Measurements from ENCODE around the gene AXIN1. TPM values are rescaled to one million over a fixed set of nuclear protein-coding genes. Genes with fewer than 3 reads are reported as not detected.
A peak's percentile ranks its signal among the peaks of the same experiment; 100 is the strongest.

The AXIN1 gene
- total and polyA plus RNA-seq, 9 donors: 11.5 to 19.2 (median 14.4) TPM

DNA sequence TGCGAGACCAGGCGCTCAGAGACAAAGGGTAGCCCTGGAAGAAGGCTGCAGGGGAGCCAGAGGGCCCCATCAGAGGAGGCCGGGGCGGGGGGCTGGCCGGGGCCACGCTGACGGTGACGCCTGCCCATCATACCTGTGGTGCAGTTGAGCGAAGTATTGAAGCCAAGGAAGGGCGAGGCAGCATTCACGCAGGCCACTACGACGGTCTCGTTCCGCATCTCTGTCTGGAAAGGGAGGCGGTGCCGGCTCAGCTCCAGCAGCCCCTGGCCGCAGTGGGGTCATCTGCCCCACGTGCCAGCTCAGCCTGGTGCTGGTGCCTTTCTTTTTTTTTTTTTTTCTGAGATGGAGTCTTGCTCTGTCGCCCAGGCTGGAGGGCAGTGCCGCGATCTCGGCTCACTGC, 22.7 kb upstream of the AXIN1 start:
- 91% methylated on average over 19 of the region's 23 CpGs for WGBS (ENCODE audit: insufficient coverage)
- peaks cover 17% of the 10 kb centered on the region for H3K4me1 ChIP-seq (ENCODE audit: control insufficient read depth, insufficient read depth, low read length)
- no peaks in the 10 kb centered on the region for H3K9me3 ChIP-seq (replicated peaks; ENCODE audit: control insufficient read depth, low read depth, low read length)
- no peak overlapping the region for H3K4me3 ChIP-seq (ENCODE audit: low read length)
- H3K36me3 ChIP-seq (ENCODE audit: control insufficient read depth, insufficient read depth, low read length): peaks cover 47% of the 10 kb centered on the region
- DNase-seq: no peak
- no peak overlapping the region for H3K27ac ChIP-seq (ENCODE audit: low read length)
- no peaks in the 10 kb centered on the region for H3K27me3 ChIP-seq (ENCODE audit: control insufficient read depth, insufficient read depth, low read length)

DNA sequence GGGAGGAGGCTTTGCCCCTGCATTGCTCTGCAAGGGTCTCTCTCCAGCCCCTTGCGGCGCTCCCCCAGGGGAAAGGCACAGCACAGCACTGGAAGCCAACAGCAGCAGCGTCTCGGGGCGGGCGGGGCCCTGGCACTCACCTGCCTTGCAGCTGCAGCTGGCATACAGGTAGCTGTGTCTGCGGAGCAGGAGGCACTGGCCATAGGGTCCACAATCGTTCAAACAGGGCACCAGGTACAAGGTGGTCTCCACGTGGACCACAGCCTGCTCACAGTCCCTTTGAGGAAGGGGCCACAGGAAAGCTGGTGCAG, 22.0 kb upstream of the AXIN1 start:
- Histone ChIP-seq H3K4me1 (ENCODE audit: control insufficient read depth, insufficient read depth, low read length) (peaks cover 21% of the 10 kb centered on the region), H3K27ac (ENCODE audit: low read length) (no peak overlapping the region), H3K36me3 (ENCODE audit: control insufficient read depth, insufficient read depth, low read length) (peaks cover 47% of the 10 kb centered on the region), H3K9me3 (replicated peaks; ENCODE audit: control insufficient read depth, low read depth, low read length) (no peaks in the 10 kb centered on the region), H3K4me3 (ENCODE audit: low read length) (no peak overlapping the region), H3K27me3 (ENCODE audit: control insufficient read depth, insufficient read depth, low read length) (no peaks in the 10 kb centered on the region)
- 91% methylated on average over 5 of the region's 9 CpGs for WGBS (ENCODE audit: insufficient coverage)
- DNase-seq: no peak

DNA sequence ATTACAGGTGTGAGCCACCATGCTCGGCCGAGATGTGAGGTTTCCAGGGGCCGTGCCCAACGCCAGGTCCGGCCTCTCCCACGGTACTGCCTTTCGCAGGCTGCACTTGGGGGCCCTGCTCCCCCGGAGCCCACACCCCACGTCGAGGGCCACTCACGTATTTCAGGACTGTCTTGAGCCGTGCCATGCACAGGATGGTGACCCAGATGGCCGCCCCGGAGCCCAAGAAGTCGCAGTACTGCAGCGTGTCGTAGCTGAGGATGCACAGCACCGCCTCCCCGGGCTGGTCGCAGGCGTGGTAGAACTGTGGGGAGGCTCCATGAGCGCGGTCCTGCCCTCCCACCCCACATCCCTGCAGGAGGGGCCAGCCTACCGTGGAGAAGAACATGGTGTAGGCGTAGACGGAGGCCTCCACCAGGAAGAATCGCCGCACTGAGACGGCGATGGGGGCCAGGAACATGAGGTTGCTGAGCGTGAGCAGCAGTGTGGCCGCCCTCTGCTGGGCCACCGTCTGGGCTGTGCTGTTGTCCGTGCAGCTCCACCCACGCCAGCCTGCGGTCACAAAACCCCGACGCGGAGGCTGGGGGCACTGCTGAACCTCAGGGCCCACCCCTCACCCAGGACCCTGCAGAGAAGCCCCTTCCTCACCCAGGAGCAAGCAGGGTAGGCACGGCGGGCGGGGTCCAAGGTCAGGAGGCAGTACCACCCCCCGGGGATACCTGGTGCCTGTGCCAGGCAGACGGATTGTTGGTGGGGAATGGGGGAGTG, 21.5 kb upstream of the AXIN1 start:
- Histone ChIP-seq H3K4me3 (ENCODE audit: low read length) (no peak overlapping the region), H3K4me1 (ENCODE audit: control insufficient read depth, insufficient read depth, low read length) (peaks cover 26% of the 10 kb centered on the region), H3K9me3 (replicated peaks; ENCODE audit: control insufficient read depth, low read depth, low read length) (no peaks in the 10 kb centered on the region), H3K27me3 (ENCODE audit: control insufficient read depth, insufficient read depth, low read length) (no peaks in the 10 kb centered on the region), H3K36me3 (ENCODE audit: control insufficient read depth, insufficient read depth, low read length) (peaks cover 51% of the 10 kb centered on the region), H3K27ac (ENCODE audit: low read length) (no peak overlapping the region)
- DNase-seq: no peak
- WGBS (ENCODE audit: insufficient coverage): 88% methylated on average over 22 of the region's 44 CpGs

DNA sequence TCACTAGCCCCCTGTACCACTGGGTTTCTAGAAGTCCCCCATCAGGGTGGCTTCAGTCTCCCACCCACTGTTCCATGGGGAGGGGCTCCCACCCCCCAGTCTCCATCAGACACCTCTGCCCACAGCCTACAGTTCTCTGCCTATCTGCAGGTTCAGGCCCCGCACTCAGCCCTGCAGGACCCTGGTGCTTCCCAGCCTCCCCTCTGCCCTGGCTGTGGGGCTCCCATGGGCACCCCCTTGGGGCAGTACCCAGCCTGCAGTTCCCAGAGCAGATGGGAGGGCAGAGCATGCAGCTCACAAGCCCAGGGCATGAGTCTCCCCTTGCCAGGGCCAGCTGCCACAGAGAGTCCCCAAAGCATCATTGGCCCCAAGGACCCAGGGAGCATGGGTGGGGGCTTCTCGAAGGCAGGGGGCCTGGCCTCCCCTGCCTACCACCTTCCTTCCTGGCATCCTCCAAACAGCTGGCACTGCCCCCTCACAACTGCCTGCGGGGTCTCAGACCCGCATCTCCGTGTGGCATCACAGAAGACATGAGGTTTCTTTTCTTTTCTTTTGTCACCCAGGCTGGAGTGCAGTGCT, 20.6 kb upstream of the AXIN1 start:
- Histone ChIP-seq H3K36me3 (ENCODE audit: control insufficient read depth, insufficient read depth, low read length) (peaks cover 60% of the 10 kb centered on the region), H3K27me3 (ENCODE audit: control insufficient read depth, insufficient read depth, low read length) (no peaks in the 10 kb centered on the region), H3K4me1 (ENCODE audit: control insufficient read depth, insufficient read depth, low read length) (peaks cover 26% of the 10 kb centered on the region), H3K27ac (ENCODE audit: low read length) (no peak overlapping the region), H3K4me3 (ENCODE audit: low read length) (no peak overlapping the region), H3K9me3 (replicated peaks; ENCODE audit: control insufficient read depth, low read depth, low read length) (no peaks in the 10 kb centered on the region)
- DNase-seq: no peak
- WGBS (ENCODE audit: insufficient coverage): 91% methylated on average over 5 of the region's 5 CpGs

DNA sequence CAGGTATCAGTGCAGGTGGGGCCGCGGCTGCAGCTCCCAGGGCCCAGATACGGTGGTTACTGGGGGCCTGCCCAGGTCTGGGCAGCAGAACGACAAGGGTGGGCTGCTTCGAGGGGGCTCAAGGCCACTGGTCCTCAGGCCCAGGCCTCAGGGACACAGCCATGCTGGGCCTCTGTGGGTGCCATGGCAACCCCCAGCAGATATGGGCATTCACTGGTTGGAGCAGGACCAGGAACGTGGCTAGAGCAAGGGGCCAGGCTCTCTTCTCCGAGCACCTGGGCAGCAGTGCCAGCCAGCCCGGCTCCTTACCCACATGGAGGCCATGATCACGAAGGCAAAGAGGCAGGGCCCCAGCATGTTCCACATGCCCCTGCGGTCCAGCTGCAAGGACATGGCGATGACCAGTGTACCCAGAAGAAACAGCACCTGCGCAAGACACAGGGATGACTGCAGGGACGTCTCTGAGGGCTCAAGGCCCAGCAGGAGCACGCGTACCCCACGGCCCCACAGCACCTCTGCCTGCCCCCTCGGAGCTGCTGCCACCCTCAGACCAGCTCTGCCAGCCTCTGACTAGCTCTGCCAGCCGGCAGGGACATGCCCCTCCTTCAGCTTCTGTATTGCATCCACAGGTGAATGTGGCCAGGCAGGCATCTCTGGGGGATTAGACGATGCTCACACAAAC, 19.9 kb upstream of the AXIN1 start:
- Histone ChIP-seq H3K9me3 (replicated peaks; ENCODE audit: control insufficient read depth, low read depth, low read length) (no peaks in the 10 kb centered on the region), H3K4me3 (ENCODE audit: low read length) (no peak overlapping the region)
- WGBS (ENCODE audit: insufficient coverage): 91% methylated on average over 18 of the region's 19 CpGs

DNA sequence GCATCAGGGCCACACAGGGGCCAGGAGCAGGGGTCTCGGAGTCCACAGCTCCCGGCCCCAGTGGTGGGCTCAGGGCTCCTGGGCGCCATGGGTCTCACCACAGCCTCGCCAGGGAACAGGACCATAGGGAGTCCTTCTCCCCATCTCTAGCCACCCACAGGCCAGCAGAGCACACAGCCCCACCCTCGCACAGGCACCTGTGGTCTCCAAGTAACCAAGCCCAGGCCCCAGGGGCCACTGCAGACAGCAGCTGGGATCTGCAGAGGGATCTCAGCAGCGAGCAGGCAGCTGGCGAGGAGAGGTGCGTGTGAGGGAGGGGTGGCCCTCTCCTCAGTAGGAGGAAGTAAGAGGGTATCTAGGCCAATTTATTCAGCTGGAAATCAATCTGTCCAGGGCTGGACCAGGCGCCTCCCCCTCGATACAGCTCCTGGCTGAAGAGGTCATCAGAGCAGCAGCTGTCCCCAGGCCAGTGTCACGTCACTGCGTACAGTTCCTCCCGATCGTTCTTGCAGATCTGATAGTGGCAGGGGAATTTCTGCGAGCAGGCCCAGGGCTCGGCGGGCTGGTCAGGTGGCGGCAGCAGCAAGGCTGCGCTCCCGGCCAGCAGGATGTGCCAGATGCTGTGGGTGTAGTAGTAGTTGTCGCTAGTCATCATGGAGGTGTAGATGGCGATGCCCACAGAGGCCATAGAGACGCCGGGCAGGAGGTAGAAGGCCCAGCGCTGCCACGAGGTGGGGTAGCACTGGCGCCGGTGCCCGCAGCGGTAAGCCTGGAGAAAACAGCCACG, 19.2 kb upstream of the AXIN1 start:
- Histone ChIP-seq H3K27ac (ENCODE audit: low read length) (peak overlapping the region; percentile 91), H3K4me1 (ENCODE audit: control insufficient read depth, insufficient read depth, low read length) (peaks cover 26% of the 10 kb centered on the region), H3K27me3 (ENCODE audit: control insufficient read depth, insufficient read depth, low read length) (no peaks in the 10 kb centered on the region), H3K4me3 (ENCODE audit: low read length) (no peak overlapping the region), H3K9me3 (replicated peaks; ENCODE audit: control insufficient read depth, low read depth, low read length) (no peaks in the 10 kb centered on the region), H3K36me3 (ENCODE audit: control insufficient read depth, insufficient read depth, low read length) (peaks cover 67% of the 10 kb centered on the region)
- WGBS (ENCODE audit: insufficient coverage): 77% methylated on average over 23 of the region's 31 CpGs
- peak; percentile 54 for DNase-seq

More for the DNA sequence above, 19.9 kb upstream of the AXIN1 start:
- Histone ChIP-seq H3K27me3 (ENCODE audit: control insufficient read depth, insufficient read depth, low read length) (no peaks in the 10 kb centered on the region), H3K27ac (ENCODE audit: low read length) (no peak overlapping the region), H3K4me1 (ENCODE audit: control insufficient read depth, insufficient read depth, low read length) (peaks cover 26% of the 10 kb centered on the region), H3K36me3 (ENCODE audit: control insufficient read depth, insufficient read depth, low read length) (peaks cover 67% of the 10 kb centered on the region)
- DNase-seq: no peak

DNA sequence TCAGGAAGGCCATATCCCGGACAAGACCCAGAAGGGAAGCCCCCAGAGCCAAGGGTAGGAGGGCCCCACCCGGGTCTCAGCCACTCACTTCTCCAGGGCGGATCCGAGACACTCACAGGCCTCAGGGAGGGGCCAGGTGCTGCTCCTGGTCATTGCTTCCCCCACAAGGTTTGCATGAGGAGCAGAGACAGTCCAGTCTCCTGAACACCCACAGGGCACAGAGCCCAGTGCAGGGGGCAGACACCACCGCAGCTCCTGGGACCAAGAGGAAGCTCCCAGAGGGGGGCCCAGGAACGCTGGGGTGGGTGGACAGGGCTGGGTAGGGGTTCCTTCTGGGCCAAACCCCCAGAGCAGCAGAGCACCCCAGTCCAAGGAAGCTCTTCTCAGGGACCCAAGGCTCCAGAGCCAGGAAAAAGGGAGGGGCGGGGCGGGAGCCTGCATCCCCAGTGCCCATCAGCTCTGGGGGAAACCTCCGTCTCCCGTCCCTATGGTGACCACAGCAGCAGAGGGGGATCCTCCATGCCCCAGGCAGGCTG, 18.5 kb upstream of the AXIN1 start:
- H3K9me3 ChIP-seq (replicated peaks; ENCODE audit: control insufficient read depth, low read depth, low read length): no peaks in the 10 kb centered on the region
- no peak for DNase-seq
- peaks cover 26% of the 10 kb centered on the region for H3K4me1 ChIP-seq (ENCODE audit: control insufficient read depth, insufficient read depth, low read length)
- peak overlapping the region; percentile 35 for H3K4me3 ChIP-seq (ENCODE audit: low read length)
- H3K27ac ChIP-seq (ENCODE audit: low read length): peak overlapping the region; percentile 91
- no peaks in the 10 kb centered on the region for H3K27me3 ChIP-seq (ENCODE audit: control insufficient read depth, insufficient read depth, low read length)
- 60% methylated on average over 5 of the region's 10 CpGs for WGBS (ENCODE audit: insufficient coverage)
- H3K36me3 ChIP-seq (ENCODE audit: control insufficient read depth, insufficient read depth, low read length): peaks cover 65% of the 10 kb centered on the region

DNA sequence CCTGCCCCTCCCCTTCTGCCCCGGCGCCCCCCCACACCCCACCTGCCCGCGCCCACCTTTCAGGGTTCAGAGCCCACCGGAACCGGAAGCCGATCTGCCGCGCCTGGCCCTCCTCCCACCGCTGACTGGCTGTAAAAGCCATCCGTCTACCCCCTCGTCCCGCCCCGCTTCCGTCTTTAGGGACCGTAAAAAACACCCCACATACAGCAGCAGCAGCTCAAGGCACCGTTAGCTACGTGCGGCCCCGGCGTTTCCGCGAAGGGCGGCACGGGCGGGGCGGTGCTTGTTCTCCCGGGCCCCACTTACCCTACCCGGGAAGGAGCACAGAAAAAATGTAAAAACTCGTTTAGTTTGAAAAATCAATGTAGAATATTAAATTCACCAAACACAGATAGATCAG, 17.9 kb upstream of the AXIN1 start, which contains the start of gene MRPL28:
MRPL28 (minus strand) TSS at position 96 of the 400 bp plus-strand sequence. CDS start 320 bp downstream, outside the sequence.
- 0% methylated on average over 16 of the region's 30 CpGs for WGBS (ENCODE audit: insufficient coverage)
- Histone ChIP-seq H3K9me3 (replicated peaks; ENCODE audit: control insufficient read depth, low read depth, low read length) (no peaks in the 10 kb centered on the region), H3K27me3 (ENCODE audit: control insufficient read depth, insufficient read depth, low read length) (no peaks in the 10 kb centered on the region), H3K4me3 (ENCODE audit: low read length) (peak within 1 kb of the TSS; percentile 35), H3K36me3 (ENCODE audit: control insufficient read depth, insufficient read depth, low read length) (peaks cover 63% of the 10 kb centered on the region), H3K27ac (ENCODE audit: low read length) (peak within 1 kb of the TSS; percentile 91), H3K4me1 (ENCODE audit: control insufficient read depth, insufficient read depth, low read length) (peaks cover 26% of the 10 kb centered on the region)
- peak; percentile 98 for DNase-seq

DNA sequence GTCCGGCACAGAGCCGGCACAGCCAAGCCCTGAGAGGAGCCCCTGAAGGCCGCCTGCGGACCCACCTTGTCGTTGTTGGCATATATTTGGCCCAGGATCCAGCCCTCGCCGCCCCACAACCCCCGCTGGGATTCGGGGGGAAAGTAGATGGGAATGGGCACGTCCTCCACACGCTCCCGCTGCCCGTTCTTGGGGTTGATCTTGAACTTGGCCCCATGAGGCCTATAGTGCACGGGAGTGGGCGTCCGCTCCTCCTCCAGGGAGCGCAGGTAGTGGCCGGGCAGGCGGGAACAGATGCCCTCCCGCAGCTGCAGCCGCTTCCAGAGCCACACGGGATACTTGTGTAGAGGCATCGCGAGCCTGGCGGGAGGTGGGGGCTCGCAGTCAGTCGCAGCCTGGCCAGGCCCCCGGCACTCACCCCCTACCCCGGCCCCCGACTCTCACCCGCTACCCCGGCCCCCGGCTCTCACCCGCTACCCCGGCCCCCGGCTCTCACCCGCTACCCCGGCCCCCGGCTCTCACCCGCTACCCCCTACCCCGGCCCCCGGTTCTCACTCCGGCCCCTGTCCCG, 17.4 kb upstream of the AXIN1 start:
- no peak for DNase-seq
- H3K27me3 ChIP-seq (ENCODE audit: control insufficient read depth, insufficient read depth, low read length): no peaks in the 10 kb centered on the region
- peaks cover 58% of the 10 kb centered on the region for H3K36me3 ChIP-seq (ENCODE audit: control insufficient read depth, insufficient read depth, low read length)
- peak overlapping the region; percentile 35 for H3K4me3 ChIP-seq (ENCODE audit: low read length)
- WGBS (ENCODE audit: insufficient coverage): 8% methylated on average over 19 of the region's 44 CpGs
- no peak overlapping the region for H3K27ac ChIP-seq (ENCODE audit: low read length)
- no peaks in the 10 kb centered on the region for H3K9me3 ChIP-seq (replicated peaks; ENCODE audit: control insufficient read depth, low read depth, low read length)
- peaks cover 26% of the 10 kb centered on the region for H3K4me1 ChIP-seq (ENCODE audit: control insufficient read depth, insufficient read depth, low read length)

Measured in muscle of leg (tissue), 11 donors.